OCI-LY1 (cell line): Measurements from ENCODE around the gene PTPRJ.

Source experiments
- CTCF ChIP-seq: fragments of 200-600 bp; sonication (generic), shearing (Covaris generic); IDR thresholded peaks from 2 replicates; pipeline ENCODE4 v1.5.1; 2017; ENCODE audit warnings: mild to moderate bottlenecking, antibody characterized with exemption, low read length, moderate library complexity, mixed read lengths
- EZH2 ChIP-seq: fragments of 200-600 bp; sonication (generic), shearing (Covaris generic); IDR thresholded peaks from 2 replicates; pipeline ENCODE4 v1.8.0; 2017; ENCODE audit warnings: borderline replicate concordance, mixed run types, mild to moderate bottlenecking, antibody characterized with exemption, low read length, moderate library complexity, mixed read lengths

GRCh38 chr11:48079596-48079995, 99.2 kb downstream of the PTPRJ start:
- TF ChIP-seq CTCF (no peak), EZH2 (no peak)
